Transverse colon (tissue), 4 donors: ENCODE data around the gene HS1BP3.

Experiments
- CTCF ChIP-seq, 5 experiments: fragments of 200-600 bp in 3 of 5; fragments of 450-650 bp in 2 of 5; sonication (generic) in 3 of 5; IDR thresholded peaks; 1 replicate in 2 of 5; 2 replicates in 3 of 5; pipeline ENCODE4 v1.5.1; 2016 to 2017; ENCODE audit warnings: antibody characterized with exemption in 5 of 5, inconsistent platforms in 3 of 5, mild to moderate bottlenecking in 2 of 5, moderate library complexity in 1 of 5
- POLR2A ChIP-seq: fragments of 450-650 bp; IDR thresholded peaks from one replicate; pipeline ENCODE4 v1.6.1; 2016; ENCODE audit warnings: antibody characterized with exemption, mild to moderate bottlenecking, moderate library complexity
- POLR2AphosphoS5 ChIP-seq, 3 donors: sonication (generic); formaldehyde crosslinking; IDR thresholded peaks; one replicate each; pipeline ENCODE4 v1.6.1; 2016; ENCODE audit warnings: antibody characterized with exemption in 3 of 3

- no peak for TF ChIP-seq CTCF (IDR thresholded peaks at IDR 0.05)
- TF ChIP-seq POLR2AphosphoS5 (IDR thresholded peaks at IDR 0.05): no peak
- TF ChIP-seq POLR2A: no peak
These were observed 73.2 kb downstream of the HS1BP3 start for GRCh38 chr2:20577495-20578235.
